Ascending aorta (tissue), 2 donors: ENCODE measurements around the gene PROK2. TPM values are rescaled to one million over a fixed set of nuclear protein-coding genes. Genes with fewer than 3 reads are reported as not detected.

Experiments used
- DNase-seq, 2 donors: peaks; one replicate each; pipeline ENCODE4 v3.0.0-alpha.2; 2019; ENCODE audit warnings: low spot score in 2 of 2
- H3K27ac ChIP-seq, 2 donors: fragments of 200-600 bp; sonication (generic); one replicate each; pipeline ENCODE4 v1.5.1; 2016 to 2017; ENCODE audit warnings: mild to moderate bottlenecking in 1 of 2
- H3K27me3 ChIP-seq: fragments of 200-600 bp; sonication (generic); one replicate; pipeline ENCODE4 v1.5.1; 2017
- H3K36me3 ChIP-seq, 2 donors: fragments of 200-600 bp; sonication (generic); one replicate each; pipeline ENCODE4 v1.5.1; 2016
- H3K4me1 ChIP-seq, 2 donors: fragments of 200-600 bp; sonication (generic); one replicate each; pipeline ENCODE4 v1.5.1; 2016 to 2017; ENCODE audit warnings: mild to moderate bottlenecking in 1 of 2
- H3K4me3 ChIP-seq, 2 donors: fragments of 200-600 bp; sonication (generic); one replicate each; pipeline ENCODE4 v1.5.1; 2016 to 2017; ENCODE audit warnings: mild to moderate bottlenecking in 1 of 2
- H3K9me3 ChIP-seq, 2 donors: fragments of 200-600 bp; sonication (generic); one replicate each; pipeline ENCODE4 v1.5.1; 2016
- CTCF ChIP-seq, 3 experiments: fragments of 200-600 bp in 2 of 3; fragments of 450-650 bp in 1 of 3; sonication (generic) in 2 of 3; IDR thresholded peaks; one replicate each; pipeline ENCODE4 v1.5.1; 2016 to 2019; ENCODE audit warnings: antibody characterized with exemption in 3 of 3, mild to moderate bottlenecking in 1 of 3, moderate library complexity in 1 of 3
- intact Hi-C: fragments of 100-400 bp; cut with DNase I; formaldehyde crosslinking; loops from one replicate; pipeline ENCODE4 v1.15.1; 2023
- total RNA-seq: library from RNA; depleted of rRNA; stranded (reverse); fragments of >200 nt; gene quantifications from one replicate; pipeline ENCODE4 v1.1.0, GENCODE V29; 2016

The PROK2 gene
- total RNA-seq, 1 donor from 2014 or later, result not detected

- no peak for TF ChIP-seq CTCF (IDR thresholded peaks at IDR 0.05)
- Histone ChIP-seq H3K36me3 (no peaks in the 10 kb centered on the region), H3K27me3 (no peaks in the 10 kb centered on the region), H3K4me3 (no peak overlapping the region), H3K4me1 (no peaks in the 10 kb centered on the region), H3K9me3 (no peaks in the 10 kb centered on the region), H3K27ac (no peak overlapping the region)
- intact Hi-C loops, result no loop called here
- no peak for DNase-seq
These were observed 31.8 kb upstream of the PROK2 start for GRCh38 chr3:71816767-71817156.

- H3K9me3 ChIP-seq, result no peaks in the 10 kb centered on the region
- no peaks in the 10 kb centered on the region for H3K36me3 ChIP-seq
- DNase-seq, result no peak
- TF ChIP-seq CTCF (IDR thresholded peaks at IDR 0.05), result no peak
- H3K27ac ChIP-seq, result no peak overlapping the region
- H3K4me1 ChIP-seq, result no peaks in the 10 kb centered on the region
- intact Hi-C loops, result no loop called here
- H3K4me3 ChIP-seq, result no peak overlapping the region
- H3K27me3 ChIP-seq, result no peaks in the 10 kb centered on the region
These were observed 30.6 kb upstream of the PROK2 start for GRCh38 chr3:71815340-71816067.

GRCh38 chr3:71813704-71814103 lies 28.8 kb upstream of the PROK2 start:
- no peaks in the 10 kb centered on the region for H3K36me3 ChIP-seq
- no peaks in the 10 kb centered on the region for H3K4me1 ChIP-seq
- intact Hi-C loops, result no loop called here
- H3K4me3 ChIP-seq, result no peak overlapping the region
- H3K27ac ChIP-seq, result no peak overlapping the region
- H3K27me3 ChIP-seq, result no peaks in the 10 kb centered on the region
- H3K9me3 ChIP-seq, result no peaks in the 10 kb centered on the region
- TF ChIP-seq CTCF (IDR thresholded peaks at IDR 0.05), result no peak
- no peak for DNase-seq

GRCh38 chr3:71813073-71813472 lies 28.1 kb upstream of the PROK2 start:
- Histone ChIP-seq H3K4me3 (no peak overlapping the region), H3K9me3 (no peaks in the 10 kb centered on the region), H3K4me1 (no peaks in the 10 kb centered on the region), H3K27me3 (no peaks in the 10 kb centered on the region), H3K36me3 (no peaks in the 10 kb centered on the region), H3K27ac (no peak overlapping the region)
- no peak for DNase-seq
- TF ChIP-seq CTCF (IDR thresholded peaks at IDR 0.05), result no peak
- intact Hi-C loops, result no loop called here

GRCh38 chr3:71810056-71810455 lies 25.1 kb upstream of the PROK2 start:
- no peak for DNase-seq
- H3K9me3 ChIP-seq, result no peaks in the 10 kb centered on the region
- H3K27me3 ChIP-seq, result no peaks in the 10 kb centered on the region
- H3K27ac ChIP-seq, result no peak overlapping the region
- no peaks in the 10 kb centered on the region for H3K36me3 ChIP-seq
- no peaks in the 10 kb centered on the region for H3K4me1 ChIP-seq
- no peak overlapping the region for H3K4me3 ChIP-seq
- intact Hi-C loops, result no loop called here
- no peak for TF ChIP-seq CTCF (IDR thresholded peaks at IDR 0.05)
